Neural cell (in vitro differentiated cells): ENCODE data around the gene RNF217. TPM values are rescaled to one million over a fixed set of nuclear protein-coding genes. Genes with fewer than 3 reads are reported as not detected.

ENCODE experiments used
- H2AFZ ChIP-seq: fragments of 200-600, 300-800 bp; sonication (generic), shearing (Covaris generic); 2 replicates; pipeline ENCODE4 v1.6.0; 2014; ENCODE audit warnings: low read depth, mild to moderate bottlenecking, antibody characterized with exemption, low read length, moderate library complexity
- H3F3A ChIP-seq: fragments of 200-600 bp; shearing (Covaris generic); 2 replicates; pipeline ENCODE4 v1.6.1; 2016; ENCODE audit warnings: mild to moderate bottlenecking, moderate library complexity, mixed read lengths, antibody characterized with exemption, low read length; ENCODE audit not compliant: insufficient read depth, poor library complexity, severe bottlenecking
- H3K27ac ChIP-seq: fragments of 200-600, 300-800 bp; sonication (generic), shearing (Covaris generic); 2 replicates; pipeline ENCODE4 v1.5.1; 2014; ENCODE audit warnings: mild to moderate bottlenecking, low read length, moderate library complexity
- H3K27me3 ChIP-seq: fragments of 300-800, 200-600 bp; sonication (generic), shearing (Covaris generic); 2 replicates; pipeline ENCODE4 v1.6.0; 2014; ENCODE audit warnings: mild to moderate bottlenecking, low read depth, low read length, moderate library complexity; ENCODE audit not compliant: insufficient read depth
- H3K36me3 ChIP-seq: fragments of 300-800, 200-600 bp; sonication (generic), shearing (Covaris generic); 2 replicates; pipeline ENCODE4 v1.5.1; 2014; ENCODE audit warnings: mild to moderate bottlenecking, antibody characterized with exemption, low read length, moderate library complexity; ENCODE audit not compliant: insufficient read depth
- H3K4me2 ChIP-seq: fragments of 300-800, 200-600 bp; sonication (generic), shearing (Covaris generic); 2 replicates; pipeline ENCODE4 v1.6.0; 2014; ENCODE audit warnings: mild to moderate bottlenecking, low read length
- H3K4me3 ChIP-seq: fragments of 300-800, 200-600 bp; sonication (generic), shearing (Covaris generic); 2 replicates; pipeline ENCODE4 v1.5.1; 2014; ENCODE audit warnings: mild to moderate bottlenecking, low read length, moderate library complexity
- H3K79me2 ChIP-seq: fragments of 200-600 bp; shearing (Covaris generic); replicated peaks from 2 replicates; pipeline ENCODE4 v1.6.0; 2014; ENCODE audit warnings: mild to moderate bottlenecking, low read length, moderate library complexity; ENCODE audit not compliant: insufficient read depth
- H3K9ac ChIP-seq: fragments of 300-800, 200-600 bp; sonication (generic), shearing (Covaris generic); 2 replicates; pipeline ENCODE4 v1.6.1; 2016; ENCODE audit warnings: mild to moderate bottlenecking, low read length, mixed read lengths
- H3K9me2 ChIP-seq: fragments of 200-600 bp; shearing (Covaris generic); 2 replicates; pipeline ENCODE4 v1.6.1; 2016; ENCODE audit warnings: mild to moderate bottlenecking, low read length, mixed read lengths; ENCODE audit not compliant: insufficient read depth
- H3K9me3 ChIP-seq: fragments of 200-600, 300-800 bp; sonication (generic), shearing (Covaris generic); 2 replicates; pipeline ENCODE4 v1.6.1; 2016; ENCODE audit warnings: mild to moderate bottlenecking, mixed run types, low read length, moderate library complexity, mixed read lengths
- H4K20me1 ChIP-seq: fragments of 200-600 bp; shearing (Covaris generic); 2 replicates; pipeline ENCODE4 v1.6.1; 2016; ENCODE audit warnings: mild to moderate bottlenecking, mixed run types; ENCODE audit not compliant: insufficient read depth
- EP300 ChIP-seq: fragments of 450-650 bp; conservative IDR thresholded peaks from 2 replicates; pipeline ENCODE4 v1.6.1; 2014; ENCODE audit warnings: antibody characterized with exemption, mild to moderate bottlenecking, moderate library complexity; ENCODE audit not compliant: poor library complexity, severe bottlenecking
- EZH2 ChIP-seq: fragments of 200-600, 300-800 bp; shearing (Covaris generic), sonication (generic); IDR thresholded peaks from 2 replicates; pipeline ENCODE4 v1.6.1; 2014; ENCODE audit warnings: antibody characterized with exemption, low read length, borderline replicate concordance, mild to moderate bottlenecking; ENCODE audit not compliant: insufficient read depth, poor library complexity, severe bottlenecking
- MXI1 ChIP-seq: fragments of 450-650 bp; conservative IDR thresholded peaks from 2 replicates; pipeline ENCODE4 v1.6.1; 2014; ENCODE audit warnings: antibody characterized with exemption, mild to moderate bottlenecking; ENCODE audit not compliant: poor library complexity, severe bottlenecking
- POLR2AphosphoS5 ChIP-seq: IDR thresholded peaks from 2 replicates; pipeline ENCODE4 v1.6.1; 2012
- RAD21 ChIP-seq: fragments of 450-650 bp; conservative IDR thresholded peaks from 2 replicates; pipeline ENCODE4 v1.6.1; 2014; ENCODE audit warnings: antibody characterized with exemption, mild to moderate bottlenecking, moderate library complexity
- SMC3 ChIP-seq: fragments of 450-650 bp; conservative IDR thresholded peaks from 2 replicates; pipeline ENCODE4 v1.6.1; 2014; ENCODE audit warnings: antibody characterized with exemption, mild to moderate bottlenecking, moderate library complexity; ENCODE audit not compliant: poor library complexity
- TAF1 ChIP-seq: IDR thresholded peaks from 2 replicates; pipeline ENCODE4 v1.6.1; 2012; ENCODE audit warnings: low read depth
- polyA plus RNA-seq: library from polyadenylated mRNA; depleted of rRNA; stranded (reverse); fragments of >200 nt; gene quantifications from 2 replicates; pipeline ENCODE4 v1.2.3, GENCODE V29; 2014
- TF ChIP-seq, protein P1 (sequence below): fragments of 450-650 bp; IDR thresholded peaks from 2 replicates; pipeline ENCODE4 v1.5.1; 2014; ENCODE audit warnings: antibody characterized with exemption, mild to moderate bottlenecking, moderate library complexity; ENCODE audit not compliant: poor library complexity, severe bottlenecking
- TF ChIP-seq, protein P2 (sequence below): IDR thresholded peaks from 2 replicates; pipeline ENCODE4 v1.6.1; 2012; ENCODE audit warnings: borderline replicate concordance

Gene RNF217
- polyA plus RNA-seq, 1 donor from 2014 or later = 10.2 TPM

DNA sequence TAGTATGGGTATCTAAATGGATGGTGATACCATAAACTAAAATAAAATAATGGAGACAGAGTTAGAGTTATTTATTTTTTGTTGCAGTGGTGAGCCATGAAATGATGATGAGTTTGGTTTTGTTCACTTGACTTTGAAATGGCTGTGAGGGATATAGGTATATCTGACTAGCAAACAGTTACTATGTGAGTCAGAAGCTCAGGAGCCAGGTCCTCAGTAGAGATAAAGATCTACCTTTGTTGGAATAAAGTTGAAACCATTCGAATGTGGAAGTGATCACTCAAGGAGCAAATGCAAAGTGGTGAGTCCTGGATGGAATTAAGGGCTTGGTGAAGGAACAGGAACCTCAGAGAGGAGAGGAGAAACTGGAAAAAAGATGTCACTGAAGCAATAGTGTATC is 105.3 kb downstream of the RNF217 start:
- no peaks in the 10 kb centered on the region for H3F3A ChIP-seq
- H3K4me3 ChIP-seq = no peak overlapping the region
- no peak overlapping the region for H2AFZ ChIP-seq
- H3K79me2 ChIP-seq = no peaks in the 10 kb centered on the region
- no peaks in the 10 kb centered on the region for H3K27me3 ChIP-seq
- H3K9me3 ChIP-seq = peaks cover 3% of the 10 kb centered on the region
- TF ChIP-seq POLR2AphosphoS5 = no peak
- TF ChIP-seq SMC3 = no peak
- TF ChIP-seq EP300 = no peak
- TF ChIP-seq EZH2 = no peak
- no peak for TF ChIP-seq RAD21
- no peak for TF ChIP-seq MXI1
- TF ChIP-seq, protein P1, sequence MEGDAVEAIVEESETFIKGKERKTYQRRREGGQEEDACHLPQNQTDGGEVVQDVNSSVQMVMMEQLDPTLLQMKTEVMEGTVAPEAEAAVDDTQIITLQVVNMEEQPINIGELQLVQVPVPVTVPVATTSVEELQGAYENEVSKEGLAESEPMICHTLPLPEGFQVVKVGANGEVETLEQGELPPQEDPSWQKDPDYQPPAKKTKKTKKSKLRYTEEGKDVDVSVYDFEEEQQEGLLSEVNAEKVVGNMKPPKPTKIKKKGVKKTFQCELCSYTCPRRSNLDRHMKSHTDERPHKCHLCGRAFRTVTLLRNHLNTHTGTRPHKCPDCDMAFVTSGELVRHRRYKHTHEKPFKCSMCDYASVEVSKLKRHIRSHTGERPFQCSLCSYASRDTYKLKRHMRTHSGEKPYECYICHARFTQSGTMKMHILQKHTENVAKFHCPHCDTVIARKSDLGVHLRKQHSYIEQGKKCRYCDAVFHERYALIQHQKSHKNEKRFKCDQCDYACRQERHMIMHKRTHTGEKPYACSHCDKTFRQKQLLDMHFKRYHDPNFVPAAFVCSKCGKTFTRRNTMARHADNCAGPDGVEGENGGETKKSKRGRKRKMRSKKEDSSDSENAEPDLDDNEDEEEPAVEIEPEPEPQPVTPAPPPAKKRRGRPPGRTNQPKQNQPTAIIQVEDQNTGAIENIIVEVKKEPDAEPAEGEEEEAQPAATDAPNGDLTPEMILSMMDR = no peak
- no peak for TF ChIP-seq TAF1
- TF ChIP-seq, protein P2, sequence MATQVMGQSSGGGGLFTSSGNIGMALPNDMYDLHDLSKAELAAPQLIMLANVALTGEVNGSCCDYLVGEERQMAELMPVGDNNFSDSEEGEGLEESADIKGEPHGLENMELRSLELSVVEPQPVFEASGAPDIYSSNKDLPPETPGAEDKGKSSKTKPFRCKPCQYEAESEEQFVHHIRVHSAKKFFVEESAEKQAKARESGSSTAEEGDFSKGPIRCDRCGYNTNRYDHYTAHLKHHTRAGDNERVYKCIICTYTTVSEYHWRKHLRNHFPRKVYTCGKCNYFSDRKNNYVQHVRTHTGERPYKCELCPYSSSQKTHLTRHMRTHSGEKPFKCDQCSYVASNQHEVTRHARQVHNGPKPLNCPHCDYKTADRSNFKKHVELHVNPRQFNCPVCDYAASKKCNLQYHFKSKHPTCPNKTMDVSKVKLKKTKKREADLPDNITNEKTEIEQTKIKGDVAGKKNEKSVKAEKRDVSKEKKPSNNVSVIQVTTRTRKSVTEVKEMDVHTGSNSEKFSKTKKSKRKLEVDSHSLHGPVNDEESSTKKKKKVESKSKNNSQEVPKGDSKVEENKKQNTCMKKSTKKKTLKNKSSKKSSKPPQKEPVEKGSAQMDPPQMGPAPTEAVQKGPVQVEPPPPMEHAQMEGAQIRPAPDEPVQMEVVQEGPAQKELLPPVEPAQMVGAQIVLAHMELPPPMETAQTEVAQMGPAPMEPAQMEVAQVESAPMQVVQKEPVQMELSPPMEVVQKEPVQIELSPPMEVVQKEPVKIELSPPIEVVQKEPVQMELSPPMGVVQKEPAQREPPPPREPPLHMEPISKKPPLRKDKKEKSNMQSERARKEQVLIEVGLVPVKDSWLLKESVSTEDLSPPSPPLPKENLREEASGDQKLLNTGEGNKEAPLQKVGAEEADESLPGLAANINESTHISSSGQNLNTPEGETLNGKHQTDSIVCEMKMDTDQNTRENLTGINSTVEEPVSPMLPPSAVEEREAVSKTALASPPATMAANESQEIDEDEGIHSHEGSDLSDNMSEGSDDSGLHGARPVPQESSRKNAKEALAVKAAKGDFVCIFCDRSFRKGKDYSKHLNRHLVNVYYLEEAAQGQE = no peak
- H3K4me2 ChIP-seq = no peak overlapping the region
- H3K9me2 ChIP-seq = no peaks in the 10 kb centered on the region
- no peaks in the 10 kb centered on the region for H3K36me3 ChIP-seq
- no peak overlapping the region for H3K9ac ChIP-seq
- no peaks in the 10 kb centered on the region for H4K20me1 ChIP-seq
- H3K27ac ChIP-seq = no peak overlapping the region

DNA sequence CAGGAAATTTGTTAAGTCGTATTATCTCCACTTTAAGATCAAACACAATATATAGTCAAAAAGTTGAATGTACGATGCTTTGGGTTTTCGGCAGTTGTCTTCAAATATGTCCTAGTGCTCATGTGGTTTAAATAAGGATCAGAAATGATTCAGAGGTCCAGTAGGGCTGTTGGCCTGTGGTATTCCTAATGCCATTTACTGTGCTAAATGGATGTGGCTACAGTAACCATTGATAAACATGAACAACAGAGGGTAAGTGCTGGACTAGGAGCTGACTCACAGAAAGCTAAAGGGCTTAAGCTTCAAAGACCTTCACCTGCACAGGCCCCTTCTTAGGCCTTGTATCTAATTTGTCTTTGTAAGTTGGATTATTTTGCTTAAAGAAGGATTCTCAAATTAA is 110.8 kb downstream of the RNF217 start:
- H3K27me3 ChIP-seq = no peaks in the 10 kb centered on the region
- no peak overlapping the region for H3K27ac ChIP-seq
- H3F3A ChIP-seq = no peaks in the 10 kb centered on the region
- peaks cover 3% of the 10 kb centered on the region for H3K9me3 ChIP-seq
- H3K4me2 ChIP-seq = no peak overlapping the region
- H3K4me3 ChIP-seq = no peak overlapping the region
- H3K36me3 ChIP-seq = no peaks in the 10 kb centered on the region
- H4K20me1 ChIP-seq = no peaks in the 10 kb centered on the region
- TF ChIP-seq MXI1 (no peak), EP300 (no peak), RAD21 (no peak), SMC3 (no peak), POLR2AphosphoS5 (no peak), EZH2 (no peak), TAF1 (no peak)
- TF ChIP-seq, protein P2 = no peak
- TF ChIP-seq, protein P1 = no peak
- no peaks in the 10 kb centered on the region for H3K9me2 ChIP-seq
- no peak overlapping the region for H3K9ac ChIP-seq
- no peak overlapping the region for H2AFZ ChIP-seq
- no peaks in the 10 kb centered on the region for H3K79me2 ChIP-seq
